ENCODE data around the gene GCNA. TPM values are rescaled to one million over a fixed set of nuclear protein-coding genes. Genes with fewer than 3 reads are reported as not detected.
"Not testable (repeated sequence)": the region's sequence is repeated elsewhere in the genome, so short reads cannot be mapped to it uniquely, and the experiment has no call there.

GCNA gene
- total and polyA plus RNA-seq, 7 donors: 0.98 to 9.1 (median 3.7) TPM

DNA sequence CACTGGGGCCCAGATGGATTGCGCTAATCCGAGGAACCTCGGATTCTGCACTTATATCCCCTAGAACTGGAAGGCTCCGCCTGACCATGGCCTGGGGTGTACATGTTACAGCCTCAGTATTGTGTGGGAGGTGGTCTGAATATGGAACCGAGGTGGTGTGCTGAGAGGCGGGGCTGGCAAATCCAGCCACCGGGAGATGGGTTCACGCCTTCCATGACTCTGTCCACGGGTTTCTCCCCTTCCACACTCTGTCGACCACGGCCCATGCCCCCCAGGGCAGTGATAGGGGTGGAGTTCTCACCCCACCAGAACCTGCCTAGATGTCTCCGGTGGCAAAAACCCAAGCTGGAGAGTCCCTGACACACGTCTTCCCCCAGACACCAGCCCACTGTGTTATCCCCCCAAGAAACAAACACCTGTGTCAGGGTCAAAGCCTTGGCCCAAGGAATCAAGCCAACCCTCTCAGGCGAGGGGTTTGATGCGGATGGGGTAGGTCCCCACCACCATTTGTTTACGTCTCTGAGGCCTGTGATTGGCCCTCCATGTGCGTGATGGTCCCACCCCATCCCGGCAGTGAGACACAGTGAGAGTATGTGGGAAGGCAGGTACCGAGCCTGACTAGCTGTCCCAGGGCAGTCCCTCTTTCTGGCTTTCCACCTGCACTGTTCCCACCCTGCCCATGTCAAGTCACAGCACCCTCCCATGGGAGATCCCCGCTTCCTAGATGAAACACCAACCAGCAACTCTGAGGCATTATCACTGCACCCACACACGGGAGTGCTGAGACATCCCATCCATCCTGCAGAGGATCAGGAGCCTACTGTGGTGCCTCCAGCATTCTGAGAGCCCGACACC is 82.6 kb downstream of the GCNA start:
- ATAC-seq (no peak), DNase-seq (no peak)
- no peaks in the 10 kb centered on the region for H3K9me3 ChIP-seq
- intact Hi-C loops (cut with DNase I): no loop called here
- no peaks in the 10 kb centered on the region for H3K36me3 ChIP-seq (ENCODE audit: insufficient read depth in 1 of 2, low read depth in 1 of 2)
- no peaks in the 10 kb centered on the region for H3K4me1 ChIP-seq
- whole genome bisulfite sequencing, 3 donors: 78 to 91% (median 84%) methylated on average over 12 to 22 of the region's 22 CpGs
- TF ChIP-seq CTCF (IDR thresholded peaks at IDR 0.05): no peak
- no peak overlapping the region for H3K4me3 ChIP-seq
- no peaks in the 10 kb centered on the region for H3K27me3 ChIP-seq (ENCODE audit: insufficient read depth in 3 of 3, low read length in 2 of 3)
- no peak overlapping the region for H3K27ac ChIP-seq

- intact Hi-C loops (cut with DNase I): no loop called here
- Histone ChIP-seq H3K4me3 (no peak overlapping the region), H3K27me3 (ENCODE audit: insufficient read depth in 3 of 3, low read length in 2 of 3) (no peaks in the 10 kb centered on the region), H3K36me3 (ENCODE audit: insufficient read depth in 1 of 2, low read depth in 1 of 2) (no peaks in the 10 kb centered on the region), H3K4me1 (no peaks in the 10 kb centered on the region), H3K9me3 (no peaks in the 10 kb centered on the region), H3K27ac (no peak overlapping the region)
- WGBS, 3 donors: 76 to 82% (median 78%) methylated on average over 12 of the region's 12 CpGs
- no peak for TF ChIP-seq CTCF (IDR thresholded peaks at IDR 0.05)
- DNase-seq (no peak), ATAC-seq (no peak)
These were observed 83.7 kb downstream of the GCNA start for GRCh38 chrX:71661919-71662318.

DNA sequence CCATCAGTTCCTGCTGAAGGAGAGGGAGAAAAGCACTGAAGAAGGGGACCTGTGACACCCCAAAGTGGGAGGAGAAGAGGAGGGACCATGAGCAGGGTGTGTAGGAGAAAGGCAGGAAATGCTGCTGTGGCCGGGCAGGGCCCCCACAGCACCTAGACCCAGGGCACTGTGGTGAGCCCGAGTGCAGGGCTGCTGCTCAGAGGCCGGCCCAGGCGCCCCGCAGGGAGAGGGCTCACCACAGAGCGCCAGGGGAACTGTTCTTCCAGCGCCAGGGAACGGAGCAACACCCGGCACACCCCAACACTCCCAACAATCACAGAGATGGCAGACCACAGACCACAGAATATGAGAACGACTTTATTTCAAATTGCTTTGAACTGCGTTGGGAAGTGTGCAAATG is 84.4 kb downstream of the GCNA start:
- H3K27me3 ChIP-seq (ENCODE audit: insufficient read depth in 3 of 3, low read length in 2 of 3); H3K36me3 ChIP-seq (ENCODE audit: insufficient read depth in 1 of 2, low read depth in 1 of 2); ATAC-seq; H3K4me3 ChIP-seq; H3K9me3 ChIP-seq; intact Hi-C loops (cut with DNase I); H3K4me1 ChIP-seq; H3K27ac ChIP-seq: not testable (repeated sequence)
- 59 to 80% (median 70%) methylated on average over 10 to 11 of the region's 11 CpGs for WGBS, 3 donors
- DNase-seq: peak in 1 of 2 donors; percentile 35

Other genes starting within 250 kb of the GCNA start
- gene TAF1, start 212.1 kb upstream of the GCNA start, total RNA-seq: 10 to 100 TPM; 22.3 to 25.6 (median 24.4) TPM
- gene TAF1, start 212.1 kb upstream of the GCNA start, polyA plus RNA-seq: 10 to 100 TPM in 1 of 3 donors, 1 to 10 TPM in 2; 5.5 to 10.6 (median 6.4) TPM
- gene OGT, start 45.3 kb upstream of the GCNA start, total RNA-seq: 10 to 100 TPM; 40.9 to 64.1 (median 51.8) TPM
- gene OGT, start 45.3 kb upstream of the GCNA start, polyA plus RNA-seq: 10 to 100 TPM; 17.2 to 63.0 (median 23.5) TPM
- gene CXCR3, start 40.1 kb downstream of the GCNA start, total RNA-seq: under 1 TPM in 1 of 4 donors, not detected in 3; 0.21 TPM
- gene CXCR3, start 40.1 kb downstream of the GCNA start, polyA plus RNA-seq: under 1 TPM in 2 of 3 donors, not detected in 1; 0.01 to 0.05 TPM
- gene CXorf49, start 139.8 kb downstream of the GCNA start, total RNA-seq: not detected
- gene CXorf49, start 139.8 kb downstream of the GCNA start, polyA plus RNA-seq: not detected
- gene CXorf49B, start 184.9 kb downstream of the GCNA start, total RNA-seq: not detected
- gene CXorf49B, start 184.9 kb downstream of the GCNA start, polyA plus RNA-seq: not detected